GM23338 (cell line): ENCODE data around the gene DLG2. TPM values are rescaled to one million over a fixed set of nuclear protein-coding genes. Genes with fewer than 3 reads are reported as not detected.
A peak's percentile ranks its signal among the peaks of the same experiment; 100 is the strongest.

ENCODE experiments used
- ATAC-seq: fragments of 200-7000 bp; cut with Tn5 transposase; 3 replicates; pipeline ENCODE4 v1.9.1; 2020
- DNase-seq: peaks from one replicate; pipeline ENCODE4 v3.0.0-alpha.2; 2015; ENCODE audit warnings: low spot score
- H2AFZ ChIP-seq: fragments of 200-600 bp; sonication (generic); 2 replicates; pipeline ENCODE4 v1.8.0; 2016; ENCODE audit warnings: antibody characterized with exemption, mild to moderate bottlenecking, moderate library complexity
- H3F3A ChIP-seq: fragments of 200-600 bp; sonication (generic); replicated peaks from 2 replicates; pipeline ENCODE4 v1.8.0; 2017; ENCODE audit warnings: antibody characterized with exemption, mixed run types, low read depth
- H3K27ac ChIP-seq: fragments of 200-600 bp; sonication (generic); 2 replicates; pipeline ENCODE4 v1.6.1; 2016; ENCODE audit warnings: low read depth
- H3K27me3 ChIP-seq: fragments of 200-600 bp; sonication (generic); 2 replicates; pipeline ENCODE4 v1.8.0; 2016; ENCODE audit warnings: mild to moderate bottlenecking, mixed run types, moderate library complexity; ENCODE audit not compliant: insufficient read depth
- H3K36me3 ChIP-seq: fragments of 200-600 bp; sonication (generic); 2 replicates; pipeline ENCODE4 v1.8.0; 2016; ENCODE audit warnings: mild to moderate bottlenecking; ENCODE audit not compliant: insufficient read depth
- H3K4me1 ChIP-seq: fragments of 200-600 bp; sonication (generic); 2 replicates; pipeline ENCODE4 v1.8.0; 2016; ENCODE audit warnings: mild to moderate bottlenecking, moderate library complexity; ENCODE audit not compliant: insufficient read depth
- H3K4me2 ChIP-seq: fragments of 200-600 bp; sonication (generic); 2 replicates; pipeline ENCODE4 v1.7.1; 2017; ENCODE audit warnings: mixed run types
- H3K4me3 ChIP-seq: fragments of 200-600 bp; sonication (generic); 2 replicates; pipeline ENCODE4 v1.6.1; 2016; ENCODE audit warnings: mixed run types
- H3K79me2 ChIP-seq: fragments of 200-600 bp; sonication (generic); replicated peaks from 2 replicates; pipeline ENCODE4 v1.8.0; 2017; ENCODE audit warnings: mild to moderate bottlenecking; ENCODE audit not compliant: insufficient read depth
- H3K9me2 ChIP-seq: fragments of 200-600 bp; sonication (generic); 2 replicates; pipeline ENCODE4 v1.8.0; 2017; ENCODE audit not compliant: insufficient read depth
- H4K20me1 ChIP-seq: fragments of 200-600 bp; sonication (generic); replicated peaks from 2 replicates; pipeline ENCODE4 v1.8.0; 2017; ENCODE audit warnings: mild to moderate bottlenecking; ENCODE audit not compliant: insufficient read depth
- H3K27ac Mint-ChIP-seq: 2 replicates; pipeline ENCODE4 v1.8.0; 2020; ENCODE audit warnings: inconsistent platforms, mild to moderate bottlenecking, moderate library complexity, mixed read lengths
- H3K27me3 Mint-ChIP-seq: 3 replicates; pipeline ENCODE4 v1.8.0; 2022; ENCODE audit warnings: low read depth, mild to moderate bottlenecking, moderate library complexity, mixed read lengths, inconsistent platforms; ENCODE audit not compliant: insufficient read depth, poor library complexity
- H3K36me3 Mint-ChIP-seq: 3 replicates; pipeline ENCODE4 v1.8.0; 2021; ENCODE audit warnings: low read depth, mild to moderate bottlenecking, inconsistent platforms, moderate library complexity, mixed read lengths
- H3K4me1 Mint-ChIP-seq: 3 replicates; pipeline ENCODE4 v1.8.0; 2020; ENCODE audit warnings: mild to moderate bottlenecking, inconsistent platforms, mixed read lengths
- H3K4me3 Mint-ChIP-seq: 3 replicates; pipeline ENCODE4 v1.8.0; 2021; ENCODE audit warnings: moderate library complexity, mild to moderate bottlenecking, inconsistent platforms, mixed read lengths
- H3K9me3 Mint-ChIP-seq: 3 replicates; pipeline ENCODE4 v1.8.0; 2020; ENCODE audit warnings: moderate library complexity, mild to moderate bottlenecking, inconsistent platforms, mixed read lengths
- CREB1 ChIP-seq: fragments of 250-450 bp; sonication (Bioruptor Pico); IDR thresholded peaks from 2 replicates; pipeline ENCODE4 v1.5.0; 2020; ENCODE audit warnings: low read depth, mild to moderate bottlenecking, moderate library complexity
- JUNB ChIP-seq: IDR thresholded peaks from one replicate; pipeline ENCODE4 v1.6.1; 2016; ENCODE audit warnings: antibody characterized with exemption; ENCODE audit not compliant: unreplicated experiment
- NANOG ChIP-seq: IDR thresholded peaks from 2 replicates; pipeline ENCODE4 v1.6.1; 2016; ENCODE audit warnings: antibody characterized with exemption, borderline replicate concordance
- POLR2AphosphoS5 ChIP-seq: IDR thresholded peaks from 2 replicates; pipeline ENCODE4 v1.6.1; 2016; ENCODE audit warnings: antibody characterized with exemption, low read depth
- ZNF114 ChIP-seq: fragments of 250-450 bp; sonication (Bioruptor Pico); IDR thresholded peaks from 2 replicates; pipeline ENCODE4 v1.5.0; 2020; ENCODE audit warnings: mild to moderate bottlenecking, moderate library complexity
- ZNF331 ChIP-seq: fragments of 250-450 bp; sonication (Bioruptor Pico); IDR thresholded peaks from 2 replicates; pipeline ENCODE4 v1.5.0; 2020; ENCODE audit warnings: low read depth, mild to moderate bottlenecking, moderate library complexity
- polyA plus RNA-seq: library from polyadenylated mRNA; unstranded; fragments of >200 nt; fragmentation: Nextera tagmentation; extraction: Ambion mirVana; gene quantifications from 2 replicates; pipeline ENCODE4 v1.2.1, GENCODE V29; 2016
- total RNA-seq: library from RNA; depleted of rRNA; stranded (reverse); fragments of >200 nt; shearing (Covaris generic); gene quantifications from 2 replicates; pipeline ENCODE4 v1.2.3, GENCODE V29; 2014
- TF ChIP-seq, protein P1 (sequence below): IDR thresholded peaks from 2 replicates; pipeline ENCODE4 v1.6.1; 2016; ENCODE audit warnings: antibody characterized with exemption
- TF ChIP-seq, protein P2 (sequence below), 2 experiments: fragments of 200-600 bp in 1 of 2; sonication (generic) in 1 of 2; conservative IDR thresholded peaks; 2 replicates each; pipeline versions ENCODE4 v1.5.1 to v1.6.1; 2016 to 2017; ENCODE audit warnings: antibody characterized with exemption in 2 of 2, low read depth in 2 of 2, mild to moderate bottlenecking in 2 of 2, moderate library complexity in 1 of 2
- TF ChIP-seq, protein P3 (sequence below): fragments of 250-450 bp; sonication (Bioruptor Pico); IDR thresholded peaks from 2 replicates; pipeline ENCODE4 v1.5.0; 2020; ENCODE audit warnings: mild to moderate bottlenecking, moderate library complexity

DLG2 gene
- total and polyA plus RNA-seq, 2 experiments from 2014 or later, result 19.8 to 21.5 TPM

- H3K27ac Mint-ChIP-seq, result no peak overlapping the region
- Histone ChIP-seq H4K20me1 (no peaks in the 10 kb centered on the region), H3K36me3 (peaks cover 8% of the 10 kb centered on the region; the same call in 1 of the 2 replicates), H3K27ac (no peak overlapping the region), H3F3A (no peaks in the 10 kb centered on the region), H3K4me3 (no peak overlapping the region), H3K27me3 (no peaks in the 10 kb centered on the region), H3K4me1 (no peaks in the 10 kb centered on the region; the same call in none of the 2 replicates), H3K79me2 (no peaks in the 10 kb centered on the region), H3K4me2 (no peak overlapping the region), H3K9me2 (no peaks in the 10 kb centered on the region), H2AFZ (no peak overlapping the region)
- ATAC-seq (no peak; the same call in 2 of the 3 replicates), DNase-seq (peak; percentile 43)
- H3K4me1 Mint-ChIP-seq, result peaks cover 3% of the 10 kb centered on the region; the same call in 2 of the 3 replicates
- peaks cover 34% of the 10 kb centered on the region for H3K9me3 Mint-ChIP-seq
- H3K27me3 Mint-ChIP-seq, result peaks cover 2% of the 10 kb centered on the region
- H3K4me3 Mint-ChIP-seq, result no peak overlapping the region
- peaks cover 48% of the 10 kb centered on the region for H3K36me3 Mint-ChIP-seq
- TF ChIP-seq JUNB (no peak), CREB1 (no peak), ZNF114 (CRISPR knock-in tag) (no peak), POLR2AphosphoS5 (no peak), NANOG (no peak)
- TF ChIP-seq, protein P1, sequence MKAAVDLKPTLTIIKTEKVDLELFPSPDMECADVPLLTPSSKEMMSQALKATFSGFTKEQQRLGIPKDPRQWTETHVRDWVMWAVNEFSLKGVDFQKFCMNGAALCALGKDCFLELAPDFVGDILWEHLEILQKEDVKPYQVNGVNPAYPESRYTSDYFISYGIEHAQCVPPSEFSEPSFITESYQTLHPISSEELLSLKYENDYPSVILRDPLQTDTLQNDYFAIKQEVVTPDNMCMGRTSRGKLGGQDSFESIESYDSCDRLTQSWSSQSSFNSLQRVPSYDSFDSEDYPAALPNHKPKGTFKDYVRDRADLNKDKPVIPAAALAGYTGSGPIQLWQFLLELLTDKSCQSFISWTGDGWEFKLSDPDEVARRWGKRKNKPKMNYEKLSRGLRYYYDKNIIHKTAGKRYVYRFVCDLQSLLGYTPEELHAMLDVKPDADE, result no peak
- TF ChIP-seq, protein P2, sequence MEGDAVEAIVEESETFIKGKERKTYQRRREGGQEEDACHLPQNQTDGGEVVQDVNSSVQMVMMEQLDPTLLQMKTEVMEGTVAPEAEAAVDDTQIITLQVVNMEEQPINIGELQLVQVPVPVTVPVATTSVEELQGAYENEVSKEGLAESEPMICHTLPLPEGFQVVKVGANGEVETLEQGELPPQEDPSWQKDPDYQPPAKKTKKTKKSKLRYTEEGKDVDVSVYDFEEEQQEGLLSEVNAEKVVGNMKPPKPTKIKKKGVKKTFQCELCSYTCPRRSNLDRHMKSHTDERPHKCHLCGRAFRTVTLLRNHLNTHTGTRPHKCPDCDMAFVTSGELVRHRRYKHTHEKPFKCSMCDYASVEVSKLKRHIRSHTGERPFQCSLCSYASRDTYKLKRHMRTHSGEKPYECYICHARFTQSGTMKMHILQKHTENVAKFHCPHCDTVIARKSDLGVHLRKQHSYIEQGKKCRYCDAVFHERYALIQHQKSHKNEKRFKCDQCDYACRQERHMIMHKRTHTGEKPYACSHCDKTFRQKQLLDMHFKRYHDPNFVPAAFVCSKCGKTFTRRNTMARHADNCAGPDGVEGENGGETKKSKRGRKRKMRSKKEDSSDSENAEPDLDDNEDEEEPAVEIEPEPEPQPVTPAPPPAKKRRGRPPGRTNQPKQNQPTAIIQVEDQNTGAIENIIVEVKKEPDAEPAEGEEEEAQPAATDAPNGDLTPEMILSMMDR (conservative IDR thresholded peaks at IDR 0.05; ENCODE audit: low read depth in 2 of 2), result no peak
These were observed 51.8 kb downstream of the DLG2 start for GRCh38 chr11:85575388-85575787.

- H3K36me3 Mint-ChIP-seq, result peaks cover 55% of the 10 kb centered on the region
- Histone ChIP-seq H3K27me3 (no peaks in the 10 kb centered on the region), H3F3A (no peaks in the 10 kb centered on the region), H3K9me2 (no peaks in the 10 kb centered on the region), H3K27ac (no peak overlapping the region), H2AFZ (no peak overlapping the region), H3K36me3 (no peaks in the 10 kb centered on the region), H3K79me2 (no peaks in the 10 kb centered on the region), H3K4me3 (no peak overlapping the region), H4K20me1 (no peaks in the 10 kb centered on the region), H3K4me1 (no peaks in the 10 kb centered on the region; the same call in none of the 2 replicates), H3K4me2 (no peak overlapping the region)
- ATAC-seq (no peak), DNase-seq (no peak)
- no peak overlapping the region for H3K27ac Mint-ChIP-seq
- H3K9me3 Mint-ChIP-seq, result peaks cover 36% of the 10 kb centered on the region
- H3K27me3 Mint-ChIP-seq, result peaks cover 4% of the 10 kb centered on the region
- peaks cover 3% of the 10 kb centered on the region; the same call in 2 of the 3 replicates for H3K4me1 Mint-ChIP-seq
- H3K4me3 Mint-ChIP-seq, result no peak overlapping the region
- TF ChIP-seq ZNF331 (no peak), POLR2AphosphoS5 (no peak)
- TF ChIP-seq, protein P1, result no peak
- TF ChIP-seq, protein P3, sequence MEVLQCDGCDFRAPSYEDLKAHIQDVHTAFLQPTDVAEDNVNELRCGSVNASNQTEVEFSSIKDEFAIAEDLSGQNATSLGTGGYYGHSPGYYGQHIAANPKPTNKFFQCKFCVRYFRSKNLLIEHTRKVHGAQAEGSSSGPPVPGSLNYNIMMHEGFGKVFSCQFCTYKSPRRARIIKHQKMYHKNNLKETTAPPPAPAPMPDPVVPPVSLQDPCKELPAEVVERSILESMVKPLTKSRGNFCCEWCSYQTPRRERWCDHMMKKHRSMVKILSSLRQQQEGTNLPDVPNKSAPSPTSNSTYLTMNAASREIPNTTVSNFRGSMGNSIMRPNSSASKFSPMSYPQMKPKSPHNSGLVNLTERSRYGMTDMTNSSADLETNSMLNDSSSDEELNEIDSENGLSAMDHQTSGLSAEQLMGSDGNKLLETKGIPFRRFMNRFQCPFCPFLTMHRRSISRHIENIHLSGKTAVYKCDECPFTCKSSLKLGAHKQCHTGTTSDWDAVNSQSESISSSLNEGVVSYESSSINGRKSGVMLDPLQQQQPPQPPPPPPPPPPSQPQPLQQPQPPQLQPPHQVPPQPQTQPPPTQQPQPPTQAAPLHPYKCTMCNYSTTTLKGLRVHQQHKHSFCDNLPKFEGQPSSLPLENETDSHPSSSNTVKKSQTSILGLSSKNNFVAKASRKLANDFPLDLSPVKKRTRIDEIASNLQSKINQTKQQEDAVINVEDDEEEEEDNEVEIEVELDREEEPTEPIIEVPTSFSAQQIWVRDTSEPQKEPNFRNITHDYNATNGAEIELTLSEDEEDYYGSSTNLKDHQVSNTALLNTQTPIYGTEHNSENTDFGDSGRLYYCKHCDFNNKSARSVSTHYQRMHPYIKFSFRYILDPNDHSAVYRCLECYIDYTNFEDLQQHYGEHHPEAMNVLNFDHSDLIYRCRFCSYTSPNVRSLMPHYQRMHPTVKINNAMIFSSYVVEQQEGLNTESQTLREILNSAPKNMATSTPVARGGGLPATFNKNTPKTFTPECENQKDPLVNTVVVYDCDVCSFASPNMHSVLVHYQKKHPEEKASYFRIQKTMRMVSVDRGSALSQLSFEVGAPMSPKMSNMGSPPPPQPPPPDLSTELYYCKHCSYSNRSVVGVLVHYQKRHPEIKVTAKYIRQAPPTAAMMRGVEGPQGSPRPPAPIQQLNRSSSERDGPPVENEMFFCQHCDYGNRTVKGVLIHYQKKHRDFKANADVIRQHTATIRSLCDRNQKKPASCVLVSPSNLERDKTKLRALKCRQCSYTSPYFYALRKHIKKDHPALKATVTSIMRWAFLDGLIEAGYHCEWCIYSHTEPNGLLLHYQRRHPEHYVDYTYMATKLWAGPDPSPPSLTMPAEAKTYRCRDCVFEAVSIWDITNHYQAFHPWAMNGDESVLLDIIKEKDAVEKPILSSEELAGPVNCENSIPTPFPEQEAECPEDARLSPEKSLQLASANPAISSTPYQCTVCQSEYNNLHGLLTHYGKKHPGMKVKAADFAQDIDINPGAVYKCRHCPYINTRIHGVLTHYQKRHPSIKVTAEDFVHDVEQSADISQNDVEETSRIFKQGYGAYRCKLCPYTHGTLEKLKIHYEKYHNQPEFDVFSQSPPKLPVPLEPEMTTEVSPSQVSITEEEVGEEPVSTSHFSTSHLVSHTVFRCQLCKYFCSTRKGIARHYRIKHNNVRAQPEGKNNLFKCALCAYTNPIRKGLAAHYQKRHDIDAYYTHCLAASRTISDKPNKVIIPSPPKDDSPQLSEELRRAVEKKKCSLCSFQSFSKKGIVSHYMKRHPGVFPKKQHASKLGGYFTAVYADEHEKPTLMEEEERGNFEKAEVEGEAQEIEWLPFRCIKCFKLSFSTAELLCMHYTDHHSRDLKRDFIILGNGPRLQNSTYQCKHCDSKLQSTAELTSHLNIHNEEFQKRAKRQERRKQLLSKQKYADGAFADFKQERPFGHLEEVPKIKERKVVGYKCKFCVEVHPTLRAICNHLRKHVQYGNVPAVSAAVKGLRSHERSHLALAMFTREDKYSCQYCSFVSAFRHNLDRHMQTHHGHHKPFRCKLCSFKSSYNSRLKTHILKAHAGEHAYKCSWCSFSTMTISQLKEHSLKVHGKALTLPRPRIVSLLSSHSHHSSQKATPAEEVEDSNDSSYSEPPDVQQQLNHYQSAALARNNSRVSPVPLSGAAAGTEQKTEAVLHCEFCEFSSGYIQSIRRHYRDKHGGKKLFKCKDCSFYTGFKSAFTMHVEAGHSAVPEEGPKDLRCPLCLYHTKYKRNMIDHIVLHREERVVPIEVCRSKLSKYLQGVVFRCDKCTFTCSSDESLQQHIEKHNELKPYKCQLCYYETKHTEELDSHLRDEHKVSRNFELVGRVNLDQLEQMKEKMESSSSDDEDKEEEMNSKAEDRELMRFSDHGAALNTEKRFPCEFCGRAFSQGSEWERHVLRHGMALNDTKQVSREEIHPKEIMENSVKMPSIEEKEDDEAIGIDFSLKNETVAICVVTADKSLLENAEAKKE (CRISPR knock-in tag), result no peak
These were observed 55.1 kb downstream of the DLG2 start for GRCh38 chr11:85572056-85572455.
